ENCODE data around the gene POU6F2.
"Not testable (repeated sequence)": the region's sequence is repeated elsewhere in the genome, so short reads cannot be mapped to it uniquely, and the experiment has no call there.

Gene POU6F2

GRCh38 chr7:39194388-39194787 lies 216.7 kb downstream of the POU6F2 start:
- DNase-seq = not testable (repeated sequence)

DNA sequence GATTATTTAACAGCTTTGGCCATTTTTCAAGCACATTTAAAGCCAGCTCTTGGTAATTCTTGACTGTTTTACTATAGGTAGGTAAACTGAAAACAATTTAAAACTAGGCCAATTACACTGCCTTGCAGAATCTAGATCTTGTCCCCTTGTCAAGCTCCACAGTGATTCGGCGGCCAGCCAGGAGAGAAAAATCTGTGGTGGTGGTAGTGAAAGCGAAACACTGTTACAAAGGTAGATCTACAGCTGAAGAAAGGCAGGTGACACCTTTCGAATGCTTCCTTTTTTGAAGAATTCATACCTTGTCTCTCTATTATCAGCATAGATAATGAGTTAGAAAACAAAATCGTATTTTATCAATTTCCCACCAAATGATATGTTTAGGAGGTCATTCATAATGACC lies 218.3 kb downstream of the POU6F2 start:
- no peak for DNase-seq

DNA sequence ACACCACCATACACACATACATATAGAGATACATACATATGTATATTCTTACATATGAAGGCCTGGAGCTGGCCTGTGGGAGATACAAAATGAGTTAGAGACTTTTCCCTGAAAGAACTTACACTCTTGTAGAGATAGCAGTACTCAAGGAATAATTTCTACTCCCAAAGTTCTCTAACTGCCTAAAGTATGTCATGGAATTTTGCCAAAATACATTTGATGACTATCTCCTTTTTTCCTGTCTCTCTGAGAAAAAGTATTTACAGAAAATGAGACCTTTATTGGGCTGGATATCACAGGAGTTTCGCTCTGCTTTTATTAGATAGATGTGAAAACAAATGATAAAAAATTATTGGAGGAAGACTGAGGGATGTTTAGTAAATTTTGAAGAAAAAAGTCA lies 220.1 kb downstream of the POU6F2 start:
- DNase-seq = no peak

- no peak for DNase-seq
These were observed 220.8 kb downstream of the POU6F2 start for GRCh38 chr7:39198556-39198955.

GRCh38 chr7:39199006-39199405 lies 221.3 kb downstream of the POU6F2 start:
- DNase-seq = no peak

DNA sequence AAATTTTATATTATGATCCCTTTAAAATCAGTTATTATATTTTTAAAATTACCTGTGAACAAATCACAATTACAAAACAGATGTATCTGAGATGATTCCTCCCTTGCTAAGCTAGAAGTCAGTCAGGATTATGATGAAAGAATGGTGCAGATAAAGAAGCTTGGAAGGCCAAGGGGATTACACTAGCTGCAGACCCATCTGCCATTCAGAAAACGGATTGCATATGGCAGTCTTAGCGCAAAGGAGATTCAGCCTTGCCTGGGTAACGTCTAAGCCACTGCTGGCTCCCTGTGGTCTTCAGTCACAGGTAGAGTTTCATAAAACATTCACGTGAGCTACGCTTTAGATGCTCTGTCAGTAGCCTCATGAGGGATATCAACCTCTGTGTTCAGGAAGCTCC lies 222.2 kb downstream of the POU6F2 start:
- DNase-seq = no peak

GRCh38 chr7:39202041-39202440 lies 224.3 kb downstream of the POU6F2 start:
- DNase-seq = no peak

DNA sequence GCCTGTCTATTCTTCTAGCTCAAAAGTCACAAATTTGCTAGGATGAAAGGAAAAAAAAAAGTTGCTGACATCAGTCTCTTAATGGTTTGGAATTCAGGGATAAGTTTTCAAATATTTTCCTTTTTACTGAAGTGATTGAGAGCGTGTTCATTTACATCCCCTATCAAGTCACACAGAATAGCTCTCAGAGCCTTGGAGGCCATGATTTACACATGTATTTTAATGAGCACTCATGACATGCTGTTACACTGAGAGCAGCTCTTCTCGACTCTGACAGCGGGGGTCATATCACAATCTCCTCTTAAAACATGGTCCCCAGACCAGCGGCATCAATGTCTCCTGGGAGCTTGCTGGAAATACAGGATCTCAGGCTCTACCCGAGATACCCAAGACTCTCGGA lies 232.7 kb downstream of the POU6F2 start:
- DNase-seq = no peak

GRCh38 chr7:39211581-39211980 lies 233.9 kb downstream of the POU6F2 start:
- no peak for DNase-seq

GRCh38 chr7:39212876-39213275 lies 235.2 kb downstream of the POU6F2 start:
- no peak for DNase-seq

DNA sequence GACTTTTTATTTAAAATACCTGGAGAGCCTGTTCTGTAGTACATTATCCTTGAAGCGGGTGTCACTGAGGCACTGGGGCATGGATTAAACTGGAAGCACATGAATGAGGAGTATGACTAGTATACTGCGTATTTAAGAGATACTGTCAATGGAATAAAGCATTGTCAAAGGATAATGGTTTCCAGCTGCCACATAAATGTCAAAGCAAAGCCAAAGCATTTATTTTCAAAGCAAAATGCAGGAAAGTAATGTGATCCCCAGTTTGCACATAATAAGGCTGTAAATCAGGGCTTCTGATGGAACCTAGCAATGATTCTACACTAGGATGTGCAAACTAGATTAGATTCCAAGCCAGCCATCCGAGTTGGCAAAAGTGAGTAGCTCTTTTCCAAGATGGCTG lies 240.1 kb downstream of the POU6F2 start:
- no peak for DNase-seq

GRCh38 chr7:39219869-39220268 lies 242.2 kb downstream of the POU6F2 start:
- DNase-seq = no peak

- no peak for DNase-seq
These were observed 244.2 kb downstream of the POU6F2 start for GRCh38 chr7:39221901-39222300.

DNA sequence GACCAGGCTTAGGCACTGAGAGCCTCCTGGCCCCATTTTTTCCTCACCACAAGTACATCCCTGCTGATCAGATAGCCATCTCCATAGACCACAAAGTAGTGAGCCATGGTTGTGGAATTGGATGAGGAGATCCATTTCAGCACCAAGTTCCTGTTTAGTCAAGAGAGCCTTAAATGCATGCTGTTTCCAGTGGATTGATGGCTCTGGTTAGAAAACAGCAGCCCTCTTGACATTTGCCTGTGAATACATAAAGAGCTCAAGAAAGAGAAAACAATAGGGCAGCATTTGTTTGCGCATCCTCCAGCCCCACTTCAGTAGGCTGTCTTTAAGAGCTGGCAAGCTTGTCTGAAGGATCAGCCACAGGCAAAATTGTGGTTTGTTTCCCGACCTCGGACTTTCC lies 251.2 kb downstream of the POU6F2 start:
- no peak for DNase-seq

DNA sequence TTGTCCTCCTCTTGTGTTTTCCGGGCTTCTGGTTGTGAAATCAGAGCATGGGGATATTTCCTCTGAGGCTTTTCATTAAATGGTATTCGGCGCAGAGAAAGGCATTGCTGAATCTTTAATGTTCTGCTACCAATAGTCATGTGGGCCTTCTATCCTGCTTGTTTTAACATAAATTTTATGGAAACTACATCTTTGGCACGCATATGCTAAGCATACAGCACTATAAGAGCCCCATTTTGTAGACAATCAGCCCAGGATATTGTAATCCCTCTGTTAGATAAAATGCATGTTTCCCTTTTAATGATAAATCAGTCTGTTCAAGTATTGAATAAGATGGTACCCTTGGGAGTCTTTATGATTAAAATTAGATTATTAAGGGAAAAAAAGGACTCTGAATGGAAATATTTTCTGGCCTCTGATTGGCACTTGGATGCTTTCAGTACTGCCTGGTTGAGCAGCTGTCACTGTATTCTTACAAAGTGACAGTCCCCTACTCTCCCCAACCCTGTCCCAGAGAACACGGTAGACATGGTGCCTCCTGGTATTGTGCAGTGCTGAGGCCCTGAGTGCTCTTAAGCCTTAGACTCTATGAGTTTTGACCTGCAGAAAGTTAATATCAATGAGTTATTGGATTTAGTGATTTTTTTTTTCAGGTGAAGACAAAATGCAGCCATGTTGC lies 256.3 kb downstream of the POU6F2 start:
- no peak for DNase-seq

DNA sequence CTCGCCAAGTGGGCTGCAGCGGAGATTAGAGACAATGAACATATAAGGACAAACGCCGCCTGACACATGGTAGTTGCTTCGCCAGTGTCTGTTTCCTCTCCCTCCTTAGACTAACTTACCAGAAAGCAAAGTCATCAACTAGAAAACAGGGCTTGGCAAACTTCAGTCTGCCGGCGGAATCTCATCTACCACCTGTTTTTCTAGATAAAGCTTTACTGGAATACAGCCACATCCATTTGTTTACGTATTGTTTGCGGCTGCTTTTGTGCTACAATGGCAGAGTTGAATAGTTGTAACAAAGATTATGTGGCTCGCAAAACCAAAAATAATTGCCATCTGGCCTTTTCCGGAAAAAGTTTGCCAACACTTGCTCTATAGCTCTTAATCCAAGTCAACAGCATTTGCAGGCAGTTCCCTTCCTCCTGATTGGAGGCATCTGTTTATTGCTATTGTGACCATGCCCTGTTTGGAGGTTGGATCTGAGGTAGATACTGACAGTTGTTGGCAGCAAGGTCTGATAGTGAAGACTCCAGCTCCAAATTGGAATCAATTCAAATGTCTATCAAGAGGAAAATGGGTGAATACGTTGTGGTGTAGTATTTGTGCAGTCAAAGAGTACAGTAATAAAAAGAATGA lies 260.6 kb downstream of the POU6F2 start:
- DNase-seq = no peak

DNA sequence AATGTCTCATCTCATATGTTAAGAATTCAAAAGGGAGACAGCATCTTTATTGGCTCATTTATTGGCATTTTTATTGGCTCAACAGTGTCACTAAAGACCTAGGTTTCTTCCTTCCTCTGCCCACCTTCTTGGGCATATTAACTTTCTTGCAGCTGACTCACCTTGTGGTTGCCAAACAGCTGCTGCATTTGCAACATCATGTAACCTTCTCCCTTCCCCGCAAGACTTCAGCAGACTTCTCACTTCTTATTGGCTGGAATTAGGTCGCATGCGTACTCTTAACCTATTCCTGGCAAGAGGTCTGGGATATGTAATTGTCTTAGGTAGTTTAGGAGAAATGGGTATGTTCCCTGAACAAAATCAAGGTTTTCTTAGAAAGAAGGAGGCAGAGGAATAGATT lies 263.2 kb downstream of the POU6F2 start:
- no peak for DNase-seq

DNA sequence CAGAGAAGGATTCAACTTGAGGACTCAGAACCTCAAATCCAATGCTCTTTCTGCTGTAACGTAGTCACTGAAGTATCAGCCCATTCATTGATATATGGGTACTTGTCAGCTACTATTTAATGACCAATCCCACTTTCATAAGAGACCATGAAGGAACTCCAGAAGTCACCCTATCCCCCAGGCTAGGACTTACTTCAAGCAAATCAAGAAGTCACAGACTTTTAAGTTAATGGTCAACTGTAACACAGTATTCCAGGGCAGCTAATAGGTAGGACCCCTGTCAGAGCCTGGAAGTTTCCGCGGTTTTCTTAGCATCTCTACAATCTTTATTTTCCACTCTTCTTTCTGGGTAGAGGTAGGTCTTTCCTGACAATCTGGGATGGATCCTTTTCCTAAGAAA lies 269.9 kb downstream of the POU6F2 start:
- DNase-seq = no peak

DNA sequence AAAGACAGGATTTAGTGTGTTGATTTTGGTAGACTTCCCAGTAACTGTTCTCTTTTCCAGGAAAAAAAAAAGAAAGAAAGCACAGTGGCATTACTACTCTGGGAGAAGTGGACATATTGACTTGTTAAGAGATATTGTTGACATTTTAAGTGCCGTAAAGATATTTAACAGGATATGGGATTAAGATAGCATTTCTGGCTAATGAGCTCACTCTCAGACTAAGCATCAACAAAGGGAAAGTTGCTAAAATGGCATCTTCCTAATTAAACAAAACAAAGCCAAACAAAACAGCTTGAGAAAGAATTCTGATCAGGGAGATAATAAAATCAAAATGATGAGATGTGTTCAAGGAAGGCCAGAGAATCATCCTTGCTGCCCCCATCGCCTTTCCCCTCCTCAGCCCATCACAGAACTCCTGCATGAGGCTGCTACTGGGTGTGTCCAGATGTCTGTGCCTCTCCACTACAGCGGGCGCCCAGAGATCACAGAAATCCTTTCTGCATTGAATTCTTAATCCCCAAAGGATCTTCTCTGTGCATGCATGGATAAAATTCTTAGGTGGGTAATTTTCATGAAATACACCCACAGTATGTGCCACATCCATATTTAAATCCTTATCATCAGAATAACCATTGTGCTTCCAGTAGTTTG lies 270.5 kb downstream of the POU6F2 start:
- DNase-seq = no peak

DNA sequence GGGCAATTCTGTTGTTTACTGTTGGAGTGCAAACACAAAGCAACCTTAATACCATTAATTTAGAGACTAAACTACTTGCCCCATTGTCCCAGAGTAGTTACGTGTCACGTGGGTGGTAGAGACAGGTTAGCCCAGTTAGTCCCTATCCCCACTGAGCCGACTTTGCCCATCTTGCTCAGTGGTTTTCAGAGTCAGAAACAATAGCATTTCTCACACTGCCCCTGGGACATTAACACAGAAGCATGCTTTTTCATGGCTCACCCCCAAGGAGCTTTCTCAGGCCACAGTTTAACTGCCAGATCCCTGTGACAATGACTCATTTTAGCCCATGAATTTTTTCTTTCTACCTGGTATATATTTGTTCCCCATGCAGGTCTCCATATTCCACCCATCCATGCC lies 271.0 kb downstream of the POU6F2 start:
- DNase-seq = no peak

GRCh38 chr7:39249635-39250152 lies 272.0 kb downstream of the POU6F2 start:
- DNase-seq = no peak

GRCh38 chr7:39252916-39253315 lies 275.2 kb downstream of the POU6F2 start:
- no peak for DNase-seq

GRCh38 chr7:39259391-39260003 lies 281.8 kb downstream of the POU6F2 start:
- no peak for DNase-seq
